GM23338 (cell line): ENCODE data around the gene CTDSP1. TPM values are rescaled to one million over a fixed set of nuclear protein-coding genes. Genes with fewer than 3 reads are reported as not detected.

Experiments used
- ATAC-seq: fragments of 200-7000 bp; cut with Tn5 transposase; 3 replicates; pipeline ENCODE4 v1.9.1; 2020
- DNase-seq: peaks from one replicate; pipeline ENCODE4 v3.0.0-alpha.2; 2015; ENCODE audit warnings: low spot score
- H2AFZ ChIP-seq: fragments of 200-600 bp; sonication (generic); 2 replicates; pipeline ENCODE4 v1.8.0; 2016; ENCODE audit warnings: antibody characterized with exemption, mild to moderate bottlenecking, moderate library complexity
- H3F3A ChIP-seq: fragments of 200-600 bp; sonication (generic); replicated peaks from 2 replicates; pipeline ENCODE4 v1.8.0; 2017; ENCODE audit warnings: antibody characterized with exemption, mixed run types, low read depth
- H3K27ac ChIP-seq: fragments of 200-600 bp; sonication (generic); 2 replicates; pipeline ENCODE4 v1.6.1; 2016; ENCODE audit warnings: low read depth
- H3K27me3 ChIP-seq: fragments of 200-600 bp; sonication (generic); 2 replicates; pipeline ENCODE4 v1.8.0; 2016; ENCODE audit warnings: mild to moderate bottlenecking, mixed run types, moderate library complexity; ENCODE audit not compliant: insufficient read depth
- H3K36me3 ChIP-seq: fragments of 200-600 bp; sonication (generic); 2 replicates; pipeline ENCODE4 v1.8.0; 2016; ENCODE audit warnings: mild to moderate bottlenecking; ENCODE audit not compliant: insufficient read depth
- H3K4me1 ChIP-seq: fragments of 200-600 bp; sonication (generic); 2 replicates; pipeline ENCODE4 v1.8.0; 2016; ENCODE audit warnings: mild to moderate bottlenecking, moderate library complexity; ENCODE audit not compliant: insufficient read depth
- H3K4me2 ChIP-seq: fragments of 200-600 bp; sonication (generic); 2 replicates; pipeline ENCODE4 v1.7.1; 2017; ENCODE audit warnings: mixed run types
- H3K4me3 ChIP-seq: fragments of 200-600 bp; sonication (generic); 2 replicates; pipeline ENCODE4 v1.6.1; 2016; ENCODE audit warnings: mixed run types
- H3K79me2 ChIP-seq: fragments of 200-600 bp; sonication (generic); replicated peaks from 2 replicates; pipeline ENCODE4 v1.8.0; 2017; ENCODE audit warnings: mild to moderate bottlenecking; ENCODE audit not compliant: insufficient read depth
- H3K9me2 ChIP-seq: fragments of 200-600 bp; sonication (generic); 2 replicates; pipeline ENCODE4 v1.8.0; 2017; ENCODE audit not compliant: insufficient read depth
- H4K20me1 ChIP-seq: fragments of 200-600 bp; sonication (generic); replicated peaks from 2 replicates; pipeline ENCODE4 v1.8.0; 2017; ENCODE audit warnings: mild to moderate bottlenecking; ENCODE audit not compliant: insufficient read depth
- H3K27ac Mint-ChIP-seq: 2 replicates; pipeline ENCODE4 v1.8.0; 2020; ENCODE audit warnings: inconsistent platforms, mild to moderate bottlenecking, moderate library complexity, mixed read lengths
- H3K27me3 Mint-ChIP-seq: 3 replicates; pipeline ENCODE4 v1.8.0; 2022; ENCODE audit warnings: low read depth, mild to moderate bottlenecking, moderate library complexity, mixed read lengths, inconsistent platforms; ENCODE audit not compliant: insufficient read depth, poor library complexity
- H3K36me3 Mint-ChIP-seq: 3 replicates; pipeline ENCODE4 v1.8.0; 2021; ENCODE audit warnings: low read depth, mild to moderate bottlenecking, inconsistent platforms, moderate library complexity, mixed read lengths
- H3K4me1 Mint-ChIP-seq: 3 replicates; pipeline ENCODE4 v1.8.0; 2020; ENCODE audit warnings: mild to moderate bottlenecking, inconsistent platforms, mixed read lengths
- H3K4me3 Mint-ChIP-seq: 3 replicates; pipeline ENCODE4 v1.8.0; 2021; ENCODE audit warnings: moderate library complexity, mild to moderate bottlenecking, inconsistent platforms, mixed read lengths
- H3K9me3 Mint-ChIP-seq: 3 replicates; pipeline ENCODE4 v1.8.0; 2020; ENCODE audit warnings: moderate library complexity, mild to moderate bottlenecking, inconsistent platforms, mixed read lengths
- CREB1 ChIP-seq: fragments of 250-450 bp; sonication (Bioruptor Pico); IDR thresholded peaks from 2 replicates; pipeline ENCODE4 v1.5.0; 2020; ENCODE audit warnings: low read depth, mild to moderate bottlenecking, moderate library complexity
- EZH2 ChIP-seq: fragments of 200-600 bp; sonication (generic); IDR thresholded peaks from one replicate; pipeline ENCODE4 v1.8.0; 2017; ENCODE audit warnings: antibody characterized with exemption, mild to moderate bottlenecking, low read depth; ENCODE audit not compliant: unreplicated experiment
- EZH2phosphoT487 ChIP-seq: fragments of 200-600 bp; sonication (generic); IDR thresholded peaks from one replicate; pipeline ENCODE4 v1.8.1; 2018; ENCODE audit warnings: antibody characterized with exemption; ENCODE audit not compliant: unreplicated experiment
- JUNB ChIP-seq: IDR thresholded peaks from one replicate; pipeline ENCODE4 v1.6.1; 2016; ENCODE audit warnings: antibody characterized with exemption; ENCODE audit not compliant: unreplicated experiment
- NANOG ChIP-seq: IDR thresholded peaks from 2 replicates; pipeline ENCODE4 v1.6.1; 2016; ENCODE audit warnings: antibody characterized with exemption, borderline replicate concordance
- POLR2AphosphoS5 ChIP-seq: IDR thresholded peaks from 2 replicates; pipeline ENCODE4 v1.6.1; 2016; ENCODE audit warnings: antibody characterized with exemption, low read depth
- STAT1 ChIP-seq: IDR thresholded peaks from one replicate; pipeline ENCODE4 v1.6.1; 2016; ENCODE audit warnings: antibody characterized with exemption; ENCODE audit not compliant: unreplicated experiment
- ZNF114 ChIP-seq: fragments of 250-450 bp; sonication (Bioruptor Pico); IDR thresholded peaks from 2 replicates; pipeline ENCODE4 v1.5.0; 2020; ENCODE audit warnings: mild to moderate bottlenecking, moderate library complexity
- ZNF331 ChIP-seq: fragments of 250-450 bp; sonication (Bioruptor Pico); IDR thresholded peaks from 2 replicates; pipeline ENCODE4 v1.5.0; 2020; ENCODE audit warnings: low read depth, mild to moderate bottlenecking, moderate library complexity
- polyA plus RNA-seq: library from polyadenylated mRNA; unstranded; fragments of >200 nt; fragmentation: Nextera tagmentation; extraction: Ambion mirVana; gene quantifications from 2 replicates; pipeline ENCODE4 v1.2.1, GENCODE V29; 2016
- total RNA-seq: library from RNA; depleted of rRNA; stranded (reverse); fragments of >200 nt; shearing (Covaris generic); gene quantifications from 2 replicates; pipeline ENCODE4 v1.2.3, GENCODE V29; 2014
- TF ChIP-seq, protein P1 (sequence below), 2 experiments: fragments of 200-600 bp in 1 of 2; sonication (generic) in 1 of 2; conservative IDR thresholded peaks; 2 replicates each; pipeline versions ENCODE4 v1.5.1 to v1.6.1; 2016 to 2017; ENCODE audit warnings: antibody characterized with exemption in 2 of 2, low read depth in 2 of 2, mild to moderate bottlenecking in 2 of 2, moderate library complexity in 1 of 2
- TF ChIP-seq, protein P2 (sequence below): IDR thresholded peaks from one replicate; pipeline ENCODE4 v1.6.1; 2018; ENCODE audit warnings: antibody characterized with exemption; ENCODE audit not compliant: unreplicated experiment
- TF ChIP-seq, protein P3 (sequence below): fragments of 250-450 bp; sonication (Bioruptor Pico); IDR thresholded peaks from 2 replicates; pipeline ENCODE4 v1.5.0; 2020; ENCODE audit warnings: mild to moderate bottlenecking, moderate library complexity
- TF ChIP-seq, protein P4 (sequence below): IDR thresholded peaks from 2 replicates; pipeline ENCODE4 v1.6.1; 2016; ENCODE audit warnings: antibody characterized with exemption

CTDSP1 gene
- total and polyA plus RNA-seq, 2 experiments from 2014 or later: 6.7 to 21.8 TPM

DNA sequence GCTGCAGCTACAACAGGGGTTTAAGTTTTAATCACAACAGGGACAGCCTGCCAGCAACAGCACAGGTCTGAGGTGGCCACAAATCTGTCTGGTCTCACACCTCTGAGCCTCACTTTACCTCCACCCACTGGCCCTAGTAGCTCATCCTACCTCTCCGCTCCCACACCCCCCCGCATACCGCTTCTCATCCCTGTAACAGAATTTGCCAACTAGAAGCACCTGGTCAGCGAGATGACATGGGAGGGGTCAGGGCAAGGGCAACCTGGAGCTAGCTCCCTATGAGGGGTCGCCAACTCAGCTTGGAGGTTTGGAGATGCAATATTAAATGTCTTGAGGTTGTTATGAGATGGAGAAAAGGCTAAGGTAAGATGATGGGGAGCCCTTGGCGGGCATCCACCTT, 35.5 kb upstream of the CTDSP1 start:
- TF ChIP-seq NANOG (no peak), JUNB (no peak), ZNF331 (CRISPR knock-in tag) (no peak), CREB1 (no peak), EZH2phosphoT487 (no peak), POLR2AphosphoS5 (no peak), STAT1 (no peak), EZH2 (no peak), ZNF114 (CRISPR knock-in tag) (no peak)
- TF ChIP-seq, protein P1, sequence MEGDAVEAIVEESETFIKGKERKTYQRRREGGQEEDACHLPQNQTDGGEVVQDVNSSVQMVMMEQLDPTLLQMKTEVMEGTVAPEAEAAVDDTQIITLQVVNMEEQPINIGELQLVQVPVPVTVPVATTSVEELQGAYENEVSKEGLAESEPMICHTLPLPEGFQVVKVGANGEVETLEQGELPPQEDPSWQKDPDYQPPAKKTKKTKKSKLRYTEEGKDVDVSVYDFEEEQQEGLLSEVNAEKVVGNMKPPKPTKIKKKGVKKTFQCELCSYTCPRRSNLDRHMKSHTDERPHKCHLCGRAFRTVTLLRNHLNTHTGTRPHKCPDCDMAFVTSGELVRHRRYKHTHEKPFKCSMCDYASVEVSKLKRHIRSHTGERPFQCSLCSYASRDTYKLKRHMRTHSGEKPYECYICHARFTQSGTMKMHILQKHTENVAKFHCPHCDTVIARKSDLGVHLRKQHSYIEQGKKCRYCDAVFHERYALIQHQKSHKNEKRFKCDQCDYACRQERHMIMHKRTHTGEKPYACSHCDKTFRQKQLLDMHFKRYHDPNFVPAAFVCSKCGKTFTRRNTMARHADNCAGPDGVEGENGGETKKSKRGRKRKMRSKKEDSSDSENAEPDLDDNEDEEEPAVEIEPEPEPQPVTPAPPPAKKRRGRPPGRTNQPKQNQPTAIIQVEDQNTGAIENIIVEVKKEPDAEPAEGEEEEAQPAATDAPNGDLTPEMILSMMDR (conservative IDR thresholded peaks at IDR 0.05; ENCODE audit: low read depth in 2 of 2): no peak
- TF ChIP-seq, protein P2, sequence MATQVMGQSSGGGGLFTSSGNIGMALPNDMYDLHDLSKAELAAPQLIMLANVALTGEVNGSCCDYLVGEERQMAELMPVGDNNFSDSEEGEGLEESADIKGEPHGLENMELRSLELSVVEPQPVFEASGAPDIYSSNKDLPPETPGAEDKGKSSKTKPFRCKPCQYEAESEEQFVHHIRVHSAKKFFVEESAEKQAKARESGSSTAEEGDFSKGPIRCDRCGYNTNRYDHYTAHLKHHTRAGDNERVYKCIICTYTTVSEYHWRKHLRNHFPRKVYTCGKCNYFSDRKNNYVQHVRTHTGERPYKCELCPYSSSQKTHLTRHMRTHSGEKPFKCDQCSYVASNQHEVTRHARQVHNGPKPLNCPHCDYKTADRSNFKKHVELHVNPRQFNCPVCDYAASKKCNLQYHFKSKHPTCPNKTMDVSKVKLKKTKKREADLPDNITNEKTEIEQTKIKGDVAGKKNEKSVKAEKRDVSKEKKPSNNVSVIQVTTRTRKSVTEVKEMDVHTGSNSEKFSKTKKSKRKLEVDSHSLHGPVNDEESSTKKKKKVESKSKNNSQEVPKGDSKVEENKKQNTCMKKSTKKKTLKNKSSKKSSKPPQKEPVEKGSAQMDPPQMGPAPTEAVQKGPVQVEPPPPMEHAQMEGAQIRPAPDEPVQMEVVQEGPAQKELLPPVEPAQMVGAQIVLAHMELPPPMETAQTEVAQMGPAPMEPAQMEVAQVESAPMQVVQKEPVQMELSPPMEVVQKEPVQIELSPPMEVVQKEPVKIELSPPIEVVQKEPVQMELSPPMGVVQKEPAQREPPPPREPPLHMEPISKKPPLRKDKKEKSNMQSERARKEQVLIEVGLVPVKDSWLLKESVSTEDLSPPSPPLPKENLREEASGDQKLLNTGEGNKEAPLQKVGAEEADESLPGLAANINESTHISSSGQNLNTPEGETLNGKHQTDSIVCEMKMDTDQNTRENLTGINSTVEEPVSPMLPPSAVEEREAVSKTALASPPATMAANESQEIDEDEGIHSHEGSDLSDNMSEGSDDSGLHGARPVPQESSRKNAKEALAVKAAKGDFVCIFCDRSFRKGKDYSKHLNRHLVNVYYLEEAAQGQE: no peak
- TF ChIP-seq, protein P3, sequence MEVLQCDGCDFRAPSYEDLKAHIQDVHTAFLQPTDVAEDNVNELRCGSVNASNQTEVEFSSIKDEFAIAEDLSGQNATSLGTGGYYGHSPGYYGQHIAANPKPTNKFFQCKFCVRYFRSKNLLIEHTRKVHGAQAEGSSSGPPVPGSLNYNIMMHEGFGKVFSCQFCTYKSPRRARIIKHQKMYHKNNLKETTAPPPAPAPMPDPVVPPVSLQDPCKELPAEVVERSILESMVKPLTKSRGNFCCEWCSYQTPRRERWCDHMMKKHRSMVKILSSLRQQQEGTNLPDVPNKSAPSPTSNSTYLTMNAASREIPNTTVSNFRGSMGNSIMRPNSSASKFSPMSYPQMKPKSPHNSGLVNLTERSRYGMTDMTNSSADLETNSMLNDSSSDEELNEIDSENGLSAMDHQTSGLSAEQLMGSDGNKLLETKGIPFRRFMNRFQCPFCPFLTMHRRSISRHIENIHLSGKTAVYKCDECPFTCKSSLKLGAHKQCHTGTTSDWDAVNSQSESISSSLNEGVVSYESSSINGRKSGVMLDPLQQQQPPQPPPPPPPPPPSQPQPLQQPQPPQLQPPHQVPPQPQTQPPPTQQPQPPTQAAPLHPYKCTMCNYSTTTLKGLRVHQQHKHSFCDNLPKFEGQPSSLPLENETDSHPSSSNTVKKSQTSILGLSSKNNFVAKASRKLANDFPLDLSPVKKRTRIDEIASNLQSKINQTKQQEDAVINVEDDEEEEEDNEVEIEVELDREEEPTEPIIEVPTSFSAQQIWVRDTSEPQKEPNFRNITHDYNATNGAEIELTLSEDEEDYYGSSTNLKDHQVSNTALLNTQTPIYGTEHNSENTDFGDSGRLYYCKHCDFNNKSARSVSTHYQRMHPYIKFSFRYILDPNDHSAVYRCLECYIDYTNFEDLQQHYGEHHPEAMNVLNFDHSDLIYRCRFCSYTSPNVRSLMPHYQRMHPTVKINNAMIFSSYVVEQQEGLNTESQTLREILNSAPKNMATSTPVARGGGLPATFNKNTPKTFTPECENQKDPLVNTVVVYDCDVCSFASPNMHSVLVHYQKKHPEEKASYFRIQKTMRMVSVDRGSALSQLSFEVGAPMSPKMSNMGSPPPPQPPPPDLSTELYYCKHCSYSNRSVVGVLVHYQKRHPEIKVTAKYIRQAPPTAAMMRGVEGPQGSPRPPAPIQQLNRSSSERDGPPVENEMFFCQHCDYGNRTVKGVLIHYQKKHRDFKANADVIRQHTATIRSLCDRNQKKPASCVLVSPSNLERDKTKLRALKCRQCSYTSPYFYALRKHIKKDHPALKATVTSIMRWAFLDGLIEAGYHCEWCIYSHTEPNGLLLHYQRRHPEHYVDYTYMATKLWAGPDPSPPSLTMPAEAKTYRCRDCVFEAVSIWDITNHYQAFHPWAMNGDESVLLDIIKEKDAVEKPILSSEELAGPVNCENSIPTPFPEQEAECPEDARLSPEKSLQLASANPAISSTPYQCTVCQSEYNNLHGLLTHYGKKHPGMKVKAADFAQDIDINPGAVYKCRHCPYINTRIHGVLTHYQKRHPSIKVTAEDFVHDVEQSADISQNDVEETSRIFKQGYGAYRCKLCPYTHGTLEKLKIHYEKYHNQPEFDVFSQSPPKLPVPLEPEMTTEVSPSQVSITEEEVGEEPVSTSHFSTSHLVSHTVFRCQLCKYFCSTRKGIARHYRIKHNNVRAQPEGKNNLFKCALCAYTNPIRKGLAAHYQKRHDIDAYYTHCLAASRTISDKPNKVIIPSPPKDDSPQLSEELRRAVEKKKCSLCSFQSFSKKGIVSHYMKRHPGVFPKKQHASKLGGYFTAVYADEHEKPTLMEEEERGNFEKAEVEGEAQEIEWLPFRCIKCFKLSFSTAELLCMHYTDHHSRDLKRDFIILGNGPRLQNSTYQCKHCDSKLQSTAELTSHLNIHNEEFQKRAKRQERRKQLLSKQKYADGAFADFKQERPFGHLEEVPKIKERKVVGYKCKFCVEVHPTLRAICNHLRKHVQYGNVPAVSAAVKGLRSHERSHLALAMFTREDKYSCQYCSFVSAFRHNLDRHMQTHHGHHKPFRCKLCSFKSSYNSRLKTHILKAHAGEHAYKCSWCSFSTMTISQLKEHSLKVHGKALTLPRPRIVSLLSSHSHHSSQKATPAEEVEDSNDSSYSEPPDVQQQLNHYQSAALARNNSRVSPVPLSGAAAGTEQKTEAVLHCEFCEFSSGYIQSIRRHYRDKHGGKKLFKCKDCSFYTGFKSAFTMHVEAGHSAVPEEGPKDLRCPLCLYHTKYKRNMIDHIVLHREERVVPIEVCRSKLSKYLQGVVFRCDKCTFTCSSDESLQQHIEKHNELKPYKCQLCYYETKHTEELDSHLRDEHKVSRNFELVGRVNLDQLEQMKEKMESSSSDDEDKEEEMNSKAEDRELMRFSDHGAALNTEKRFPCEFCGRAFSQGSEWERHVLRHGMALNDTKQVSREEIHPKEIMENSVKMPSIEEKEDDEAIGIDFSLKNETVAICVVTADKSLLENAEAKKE: no peak
- TF ChIP-seq, protein P4, sequence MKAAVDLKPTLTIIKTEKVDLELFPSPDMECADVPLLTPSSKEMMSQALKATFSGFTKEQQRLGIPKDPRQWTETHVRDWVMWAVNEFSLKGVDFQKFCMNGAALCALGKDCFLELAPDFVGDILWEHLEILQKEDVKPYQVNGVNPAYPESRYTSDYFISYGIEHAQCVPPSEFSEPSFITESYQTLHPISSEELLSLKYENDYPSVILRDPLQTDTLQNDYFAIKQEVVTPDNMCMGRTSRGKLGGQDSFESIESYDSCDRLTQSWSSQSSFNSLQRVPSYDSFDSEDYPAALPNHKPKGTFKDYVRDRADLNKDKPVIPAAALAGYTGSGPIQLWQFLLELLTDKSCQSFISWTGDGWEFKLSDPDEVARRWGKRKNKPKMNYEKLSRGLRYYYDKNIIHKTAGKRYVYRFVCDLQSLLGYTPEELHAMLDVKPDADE: no peak
- Histone ChIP-seq H3K4me3 (no peak overlapping the region), H3K4me1 (no peaks in the 10 kb centered on the region), H3K79me2 (no peaks in the 10 kb centered on the region), H3K27ac (no peak overlapping the region), H2AFZ (no peak overlapping the region), H3F3A (peaks cover 8% of the 10 kb centered on the region; the same call in 1 of the 2 replicates), H4K20me1 (no peaks in the 10 kb centered on the region), H3K9me2 (no peaks in the 10 kb centered on the region), H3K27me3 (no peaks in the 10 kb centered on the region), H3K36me3 (no peaks in the 10 kb centered on the region), H3K4me2 (no peak overlapping the region)
- H3K27ac Mint-ChIP-seq: no peak overlapping the region
- DNase-seq (no peak), ATAC-seq (no peak)
- H3K9me3 Mint-ChIP-seq: no peaks in the 10 kb centered on the region
- peaks cover 31% of the 10 kb centered on the region for H3K27me3 Mint-ChIP-seq
- peaks cover 4% of the 10 kb centered on the region; the same call in 2 of the 3 replicates for H3K4me1 Mint-ChIP-seq
- H3K36me3 Mint-ChIP-seq: no peaks in the 10 kb centered on the region
- H3K4me3 Mint-ChIP-seq: no peak overlapping the region
